ENCODE data around the gene ASPSCR1. TPM values are rescaled to one million over a fixed set of nuclear protein-coding genes. Genes with fewer than 3 reads are reported as not detected.

ASPSCR1 gene
- total and polyA plus RNA-seq, 2 of the 13 experiments (the other 11 are each of a cell fraction or from before 2014, with no cell fraction given), result 274 to 314 TPM

- TF ChIP-seq ZNF276 (CRISPR knock-in tag; IDR thresholded peaks at IDR 0.05; ENCODE audit: low read depth) (no peak), MXD4 (CRISPR knock-in tag; IDR thresholded peaks at IDR 0.05) (no peak), MXD3 (CRISPR knock-in tag; IDR thresholded peaks at IDR 0.05) (no peak), ZBTB4 (CRISPR knock-in tag; IDR thresholded peaks at IDR 0.05; ENCODE audit: borderline replicate concordance) (no peak), ETV5 (CRISPR knock-in tag; IDR thresholded peaks at IDR 0.05; ENCODE audit: borderline replicate concordance) (no peak), HNRNPL (IDR thresholded peaks at IDR 0.05; ENCODE audit: low read depth, low read length) (no peak), ZNF354B (CRISPR knock-in tag; IDR thresholded peaks at IDR 0.05) (no peak), EED (CRISPR knock-in tag; IDR thresholded peaks at IDR 0.05) (no peak), HNF4A (CRISPR knock-in tag; IDR thresholded peaks at IDR 0.05) (no peak), ZNF552 (CRISPR knock-in tag; IDR thresholded peaks at IDR 0.05; ENCODE audit: borderline replicate concordance) (no peak), KLF15 (CRISPR knock-in tag; IDR thresholded peaks at IDR 0.05; ENCODE audit: borderline replicate concordance) (no peak), FOXA3 (CRISPR knock-in tag; IDR thresholded peaks at IDR 0.05) (no peak), ZNF234 (CRISPR knock-in tag; conservative IDR thresholded peaks at IDR 0.05) (no peak), SP5 (CRISPR knock-in tag; IDR thresholded peaks at IDR 0.05; ENCODE audit: borderline replicate concordance, low read depth) (no peak), ZNF7 (CRISPR knock-in tag; IDR thresholded peaks at IDR 0.05) (no peak), ZNF253 (CRISPR knock-in tag; IDR thresholded peaks at IDR 0.05; ENCODE audit: borderline replicate concordance) (0 out of 2 replicates have a peak, but pooled peaks have one; percentile 1), LBX2 (CRISPR knock-in tag; IDR thresholded peaks at IDR 0.05; ENCODE audit: borderline replicate concordance) (no peak; the same call in 1 of the 2 replicates), ZNF260 (CRISPR knock-in tag; IDR thresholded peaks at IDR 0.05; ENCODE audit: borderline replicate concordance, low read depth) (no peak), ZNF121 (CRISPR knock-in tag; IDR thresholded peaks at IDR 0.05) (no peak), REPIN1 (CRISPR knock-in tag; IDR thresholded peaks at IDR 0.05; ENCODE audit: borderline replicate concordance, low read depth) (no peak), ZNF609 (CRISPR knock-in tag; IDR thresholded peaks at IDR 0.05; ENCODE audit: borderline replicate concordance) (no peak)
These were observed 10.2 kb upstream of the ASPSCR1 start (continued) for GRCh38 chr17:81967244-81967532.
